Peyer's patch (tissue), 4 donors: ENCODE measurements around the gene JAML.

Source experiments
- CTCF ChIP-seq, 6 experiments: fragments of 450-650 bp in 4 of 6; fragments of 200-600 bp in 2 of 6; sonication (generic) in 1 of 6; IDR thresholded peaks; one replicate each; pipeline ENCODE4 v1.5.1; 2017 to 2019; ENCODE audit warnings: antibody characterized with exemption in 6 of 6, mild to moderate bottlenecking in 3 of 6, moderate library complexity in 1 of 6
- POLR2A ChIP-seq, 2 donors: fragments of 450-650 bp; IDR thresholded peaks; one replicate each; pipeline ENCODE4 v1.5.1; 2017; ENCODE audit warnings: antibody characterized with exemption in 2 of 2, mild to moderate bottlenecking in 2 of 2, moderate library complexity in 2 of 2

- TF ChIP-seq CTCF (IDR thresholded peaks at IDR 0.05), result peak in 2 of 6 experiments; percentile 5 to 10
- peak; percentile 41 to 68 for TF ChIP-seq POLR2A (IDR thresholded peaks at IDR 0.05)
Observed at GRCh38 chr11:118263695-118264568, 39.1 kb upstream of the JAML start, which contains the start of gene MPZL2.
